SH-SY5Y (cell line): Measurements from ENCODE around the gene MAGI2.

Source experiments
- GATA2 ChIP-seq: IDR thresholded peaks from 2 replicates; pipeline ENCODE4 v1.6.1; 2011; ENCODE audit warnings: mild to moderate bottlenecking, low read depth, low read length
- GATA3 ChIP-seq: IDR thresholded peaks from 2 replicates; pipeline ENCODE4 v1.6.1; 2011; ENCODE audit warnings: low read depth, mild to moderate bottlenecking, low read length, moderate library complexity

The MAGI2 gene

GRCh38 chr7:78842068-78842467, 611.4 kb downstream of the MAGI2 start:
- TF ChIP-seq GATA2, result no peak
- no peak for TF ChIP-seq GATA3

DNA sequence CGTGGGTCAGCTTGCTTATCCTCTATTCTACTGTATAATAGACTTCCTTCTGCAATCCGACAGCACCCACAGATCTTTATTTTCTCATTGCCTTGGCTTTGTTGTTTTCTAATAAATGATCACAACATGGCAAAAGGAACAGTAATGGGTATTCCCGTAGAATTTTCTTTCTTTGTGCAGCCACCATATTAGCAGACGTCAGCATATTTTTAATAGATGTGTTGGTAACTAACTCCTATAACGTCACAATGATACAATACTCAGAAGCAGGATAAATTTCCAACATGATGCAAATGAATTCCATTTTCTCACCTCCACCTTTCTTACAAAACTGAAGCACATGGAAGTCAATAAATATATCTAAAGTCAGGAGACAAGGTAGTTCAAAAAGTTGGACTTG, 617.6 kb downstream of the MAGI2 start:
- TF ChIP-seq GATA2 (no peak), GATA3 (no peak)

DNA sequence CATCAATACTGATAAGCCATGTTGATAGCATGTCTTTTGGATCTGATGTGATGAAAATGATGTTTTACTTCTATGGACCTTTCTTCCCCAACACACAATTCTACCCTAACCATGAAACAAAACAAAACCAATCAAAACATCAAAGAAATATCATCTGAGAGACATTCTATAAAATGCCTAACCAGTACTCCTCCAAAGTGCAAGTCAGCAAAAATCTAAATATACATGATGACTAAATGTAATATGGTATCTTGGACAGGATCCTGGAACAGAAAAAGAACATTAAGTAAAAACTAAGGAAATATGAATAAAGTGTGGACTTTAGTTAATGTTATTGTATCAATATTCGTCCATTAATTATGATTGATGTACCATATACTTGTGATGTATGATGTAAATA, 625.1 kb downstream of the MAGI2 start:
- no peak for TF ChIP-seq GATA2
- TF ChIP-seq GATA3, result no peak

- TF ChIP-seq GATA3 (no peak), GATA2 (no peak)
Measured at GRCh38 chr7:78803501-78804127, 649.9 kb downstream of the MAGI2 start.

DNA sequence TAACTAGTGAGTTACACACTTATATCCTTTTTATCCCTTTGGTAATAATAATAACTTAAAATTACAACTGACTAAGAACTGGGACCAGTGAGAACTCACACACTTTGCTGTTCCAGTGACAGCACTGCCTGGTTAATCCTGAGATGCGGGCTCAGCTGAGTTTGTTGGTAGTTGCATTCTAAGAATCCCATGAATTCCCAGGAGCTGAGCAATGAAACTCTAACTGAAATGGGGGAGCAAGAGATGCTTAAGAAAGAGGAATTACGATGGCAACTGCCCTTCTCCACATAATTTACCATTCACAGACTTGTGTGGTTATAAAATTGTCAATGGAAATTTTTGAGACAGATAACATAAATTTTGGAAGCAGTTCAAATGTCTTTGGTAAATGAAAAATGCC, 659.4 kb downstream of the MAGI2 start:
- TF ChIP-seq GATA2 (no peak), GATA3 (no peak)

GRCh38 chr7:78792624-78793023, 660.8 kb downstream of the MAGI2 start:
- no peak for TF ChIP-seq GATA3
- no peak for TF ChIP-seq GATA2

DNA sequence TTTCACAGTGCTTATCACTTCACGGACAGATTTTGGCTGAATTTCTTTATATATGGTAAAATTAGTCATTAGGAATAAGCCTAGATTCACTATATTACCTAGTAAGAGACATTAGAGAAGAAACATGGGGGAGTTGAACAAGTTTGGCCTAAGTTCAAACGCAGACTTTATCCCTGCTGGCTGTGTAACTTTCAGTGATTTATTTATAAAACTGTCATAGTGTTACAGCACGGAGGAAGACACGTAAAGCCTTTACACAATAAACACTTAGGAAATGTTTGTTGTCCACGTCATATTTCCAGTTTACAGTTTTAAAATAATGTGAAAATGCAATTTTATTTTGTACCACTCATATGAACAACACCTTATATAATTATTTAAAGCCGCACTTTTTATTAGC, 661.5 kb downstream of the MAGI2 start:
- no peak for TF ChIP-seq GATA2
- no peak for TF ChIP-seq GATA3

- no peak for TF ChIP-seq GATA3
- no peak for TF ChIP-seq GATA2
Measured at GRCh38 chr7:78788464-78788863, 665.0 kb downstream of the MAGI2 start.

DNA sequence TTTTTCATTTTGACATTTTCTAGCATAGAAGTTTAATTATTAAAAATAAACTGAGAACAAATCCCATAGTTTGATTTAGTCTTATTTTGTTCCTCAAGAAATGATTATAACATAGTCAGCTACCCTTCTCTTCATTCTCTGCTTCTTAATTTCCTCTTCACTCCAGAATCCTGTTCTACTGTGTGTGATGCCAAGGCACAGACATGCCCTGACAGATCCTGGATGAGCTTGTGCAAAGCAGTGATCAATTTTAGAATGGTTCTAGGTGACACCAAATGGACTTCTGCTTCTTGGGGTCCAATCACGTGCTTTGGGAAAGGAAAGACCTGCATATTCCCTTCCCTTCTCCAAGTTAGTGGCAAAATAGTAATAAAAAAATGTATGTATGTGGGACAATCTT, 665.6 kb downstream of the MAGI2 start:
- TF ChIP-seq GATA3, result no peak
- no peak for TF ChIP-seq GATA2

DNA sequence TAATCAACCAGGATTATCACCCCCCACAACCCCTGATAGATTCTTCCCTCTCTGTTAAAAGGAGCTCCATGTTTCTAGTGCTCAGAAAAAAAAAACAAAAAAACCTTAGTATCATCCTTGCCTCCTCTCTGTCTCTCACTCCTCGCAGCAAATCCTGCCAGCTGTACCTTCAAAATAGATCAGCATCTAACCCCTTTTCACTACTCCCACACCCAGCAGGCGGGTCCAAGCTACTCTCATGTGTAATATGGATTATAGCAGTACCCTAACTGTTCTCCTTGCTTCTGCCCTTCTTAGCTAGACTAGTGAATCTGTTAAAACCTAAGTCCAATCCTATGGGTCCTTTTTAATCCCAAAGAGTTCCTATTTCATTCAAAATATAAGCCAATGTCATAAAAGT, 667.4 kb downstream of the MAGI2 start:
- TF ChIP-seq GATA3 (no peak), GATA2 (no peak)

GRCh38 chr7:78783179-78783962, 670.1 kb downstream of the MAGI2 start:
- TF ChIP-seq GATA2 (no peak), GATA3 (no peak)

GRCh38 chr7:78780560-78780959, 672.9 kb downstream of the MAGI2 start:
- TF ChIP-seq GATA3 (no peak), GATA2 (no peak)

GRCh38 chr7:78779788-78780187, 673.7 kb downstream of the MAGI2 start:
- TF ChIP-seq GATA3 (no peak), GATA2 (no peak)

GRCh38 chr7:78777829-78778228, 675.6 kb downstream of the MAGI2 start:
- TF ChIP-seq GATA2 (no peak), GATA3 (no peak)
